ENCODE results near the gene TMPRSS4.

The TMPRSS4 gene, protein sequence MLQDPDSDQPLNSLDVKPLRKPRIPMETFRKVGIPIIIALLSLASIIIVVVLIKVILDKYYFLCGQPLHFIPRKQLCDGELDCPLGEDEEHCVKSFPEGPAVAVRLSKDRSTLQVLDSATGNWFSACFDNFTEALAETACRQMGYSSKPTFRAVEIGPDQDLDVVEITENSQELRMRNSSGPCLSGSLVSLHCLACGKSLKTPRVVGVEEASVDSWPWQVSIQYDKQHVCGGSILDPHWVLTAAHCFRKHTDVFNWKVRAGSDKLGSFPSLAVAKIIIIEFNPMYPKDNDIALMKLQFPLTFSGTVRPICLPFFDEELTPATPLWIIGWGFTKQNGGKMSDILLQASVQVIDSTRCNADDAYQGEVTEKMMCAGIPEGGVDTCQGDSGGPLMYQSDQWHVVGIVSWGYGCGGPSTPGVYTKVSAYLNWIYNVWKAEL

DNA sequence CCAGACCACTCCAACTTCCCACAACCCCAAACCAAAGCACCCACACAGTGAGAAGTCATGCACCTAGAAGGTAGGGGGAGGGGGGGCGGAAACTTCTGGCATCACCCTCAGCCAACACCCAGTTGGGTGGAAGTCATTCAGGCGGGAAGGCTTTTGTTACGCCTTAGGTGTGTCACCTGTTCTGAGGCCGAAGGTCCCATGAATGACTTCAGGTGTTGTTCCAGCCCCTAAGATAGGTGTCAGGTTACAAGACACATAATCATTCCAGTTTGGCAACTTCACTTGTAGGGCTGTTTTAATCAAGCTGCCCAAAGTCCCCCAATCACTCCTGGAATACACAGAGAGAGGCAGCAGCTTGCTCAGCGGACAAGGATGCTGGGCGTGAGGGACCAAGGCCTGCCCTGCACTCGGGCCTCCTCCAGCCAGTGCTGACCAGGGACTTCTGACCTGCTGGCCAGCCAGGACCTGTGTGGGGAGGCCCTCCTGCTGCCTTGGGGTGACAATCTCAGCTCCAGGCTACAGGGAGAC is at the start of gene TMPRSS4:
TSS of gene TMPRSS4 (plus strand) at position 325 of the 528 bp plus-strand sequence. CDS start 225 bp downstream, outside the sequence.
- TF ChIP-seq, protein P1, sequence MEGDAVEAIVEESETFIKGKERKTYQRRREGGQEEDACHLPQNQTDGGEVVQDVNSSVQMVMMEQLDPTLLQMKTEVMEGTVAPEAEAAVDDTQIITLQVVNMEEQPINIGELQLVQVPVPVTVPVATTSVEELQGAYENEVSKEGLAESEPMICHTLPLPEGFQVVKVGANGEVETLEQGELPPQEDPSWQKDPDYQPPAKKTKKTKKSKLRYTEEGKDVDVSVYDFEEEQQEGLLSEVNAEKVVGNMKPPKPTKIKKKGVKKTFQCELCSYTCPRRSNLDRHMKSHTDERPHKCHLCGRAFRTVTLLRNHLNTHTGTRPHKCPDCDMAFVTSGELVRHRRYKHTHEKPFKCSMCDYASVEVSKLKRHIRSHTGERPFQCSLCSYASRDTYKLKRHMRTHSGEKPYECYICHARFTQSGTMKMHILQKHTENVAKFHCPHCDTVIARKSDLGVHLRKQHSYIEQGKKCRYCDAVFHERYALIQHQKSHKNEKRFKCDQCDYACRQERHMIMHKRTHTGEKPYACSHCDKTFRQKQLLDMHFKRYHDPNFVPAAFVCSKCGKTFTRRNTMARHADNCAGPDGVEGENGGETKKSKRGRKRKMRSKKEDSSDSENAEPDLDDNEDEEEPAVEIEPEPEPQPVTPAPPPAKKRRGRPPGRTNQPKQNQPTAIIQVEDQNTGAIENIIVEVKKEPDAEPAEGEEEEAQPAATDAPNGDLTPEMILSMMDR (conservative IDR thresholded peaks at IDR 0.05; ENCODE audit: control insufficient read depth, insufficient read depth, low read depth, low read length) = no peak
- no peak within 1 kb of the TSS for H3K4me3 ChIP-seq (ENCODE audit: control insufficient read depth, low read depth, low read length)
- no peak for DNase-seq (ENCODE audit: low read depth)

GRCh38 chr11:118027694-118028093 is 49.2 kb upstream of the TMPRSS4 start:
- TF ChIP-seq, protein P1 (conservative IDR thresholded peaks at IDR 0.05; ENCODE audit: control insufficient read depth, insufficient read depth, low read depth, low read length) = no peak
- H3K4me3 ChIP-seq (ENCODE audit: control insufficient read depth, low read depth, low read length) = no peak overlapping the region
- DNase-seq (ENCODE audit: low read depth) = no peak

DNA sequence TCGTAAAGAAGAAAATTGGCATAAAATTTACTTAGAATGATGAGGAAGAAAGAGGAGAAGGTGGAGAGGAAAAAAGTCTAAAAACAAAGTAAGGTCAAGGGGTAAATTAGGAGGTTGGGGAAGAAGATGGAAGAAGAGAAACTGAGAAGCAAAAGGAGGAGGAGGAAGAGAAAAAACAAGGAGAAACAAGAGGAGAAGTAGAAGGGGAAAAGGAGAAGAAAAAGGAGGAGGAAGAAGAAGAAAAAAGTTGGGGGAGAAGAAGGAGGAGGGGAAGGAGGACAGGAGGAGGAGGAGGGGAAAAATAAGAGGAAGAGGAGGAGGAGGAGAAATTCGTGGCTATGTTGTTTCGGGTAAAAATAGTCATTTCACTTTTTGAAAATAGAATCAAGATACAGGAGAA is 48.3 kb upstream of the TMPRSS4 start:
- TF ChIP-seq, protein P1 (conservative IDR thresholded peaks at IDR 0.05; ENCODE audit: control insufficient read depth, insufficient read depth, low read depth, low read length) = no peak
- H3K4me3 ChIP-seq (ENCODE audit: control insufficient read depth, low read depth, low read length) = no peak overlapping the region
- DNase-seq (ENCODE audit: low read depth) = no peak

GRCh38 chr11:118033443-118033842 is 43.4 kb upstream of the TMPRSS4 start:
- H3K4me3 ChIP-seq (ENCODE audit: control insufficient read depth, low read depth, low read length) = no peak overlapping the region
- TF ChIP-seq, protein P1 (conservative IDR thresholded peaks at IDR 0.05; ENCODE audit: control insufficient read depth, insufficient read depth, low read depth, low read length) = no peak
- no peak for DNase-seq (ENCODE audit: low read depth)

DNA sequence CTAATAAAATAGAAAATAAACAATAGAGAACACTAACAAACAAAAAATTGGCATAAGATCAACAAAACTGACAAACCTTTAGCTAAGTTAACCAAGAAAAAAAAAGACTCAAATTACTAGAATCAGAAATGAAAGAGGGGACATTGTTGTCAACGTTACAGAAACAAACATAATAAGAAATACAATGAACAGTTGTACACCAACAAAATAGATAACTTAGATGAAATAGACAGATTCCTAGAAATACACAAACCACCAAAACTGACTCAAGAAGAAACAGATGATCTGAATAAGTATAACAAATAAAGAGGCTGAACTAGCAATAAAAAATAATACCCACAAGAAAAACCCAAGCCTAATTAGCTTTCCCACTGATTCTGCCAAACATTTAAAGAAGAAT is 34.7 kb upstream of the TMPRSS4 start:
- TF ChIP-seq, protein P1 (conservative IDR thresholded peaks at IDR 0.05; ENCODE audit: control insufficient read depth, insufficient read depth, low read depth, low read length) = no peak
- DNase-seq (ENCODE audit: low read depth) = no peak

DNA sequence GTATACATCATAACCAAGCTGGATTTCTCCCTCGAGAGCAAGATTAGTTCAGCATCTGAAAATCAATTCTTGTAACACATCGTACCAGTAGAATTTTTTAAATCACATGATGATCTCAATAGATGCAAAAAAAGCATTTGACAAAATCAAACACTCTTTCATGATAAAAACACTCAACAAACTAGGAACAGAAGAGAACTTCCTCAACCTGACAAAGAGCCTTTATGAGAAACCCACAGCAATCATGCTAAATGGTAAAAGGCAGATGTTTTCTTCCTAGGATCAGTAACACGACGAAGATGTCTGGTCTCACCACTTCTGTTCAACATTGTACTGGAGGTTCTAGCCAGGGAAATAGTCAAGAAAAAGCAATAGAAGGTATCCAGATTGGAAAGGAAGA is 34.1 kb upstream of the TMPRSS4 start:
- TF ChIP-seq, protein P1 (conservative IDR thresholded peaks at IDR 0.05; ENCODE audit: control insufficient read depth, insufficient read depth, low read depth, low read length) = no peak
- DNase-seq (ENCODE audit: low read depth) = no peak

More for the DNA sequence above, 34.7 kb upstream of the TMPRSS4 start:
- H3K4me3 ChIP-seq (ENCODE audit: control insufficient read depth, low read depth, low read length) = no peak overlapping the region

More for the DNA sequence above, 34.1 kb upstream of the TMPRSS4 start:
- no peak overlapping the region for H3K4me3 ChIP-seq (ENCODE audit: control insufficient read depth, low read depth, low read length)

Measured in fibroblast of mammary gland (primary cell).